Subcutaneous abdominal adipose tissue (tissue), 5 donors: ENCODE data around the gene PGA5.
"Not testable (repeated sequence)": the region's sequence is repeated elsewhere in the genome, so short reads cannot be mapped to it uniquely, and the experiment has no call there.

Experiments
- H3K27ac ChIP-seq: one replicate; pipeline ENCODE4 v1.7.0; 2013; ENCODE audit warnings: low read depth, mild to moderate bottlenecking, inconsistent platforms, low read length, moderate library complexity
- H3K27me3 ChIP-seq, 5 donors: one replicate each; pipeline ENCODE4 v1.7.0; 2013; ENCODE audit warnings: low read length in 5 of 5, inconsistent platforms in 1 of 5; ENCODE audit not compliant: control insufficient read depth in 5 of 5, insufficient read depth in 4 of 5
- H3K36me3 ChIP-seq, 5 donors: one replicate each; pipeline ENCODE4 v1.7.0; 2013; ENCODE audit warnings: low read length in 5 of 5; ENCODE audit not compliant: control insufficient read depth in 5 of 5, insufficient read depth in 5 of 5
- H3K4me1 ChIP-seq, 5 donors: one replicate each; pipeline ENCODE4 v1.7.0; 2013; ENCODE audit warnings: low read length in 5 of 5, mild to moderate bottlenecking in 3 of 5, moderate library complexity in 1 of 5; ENCODE audit not compliant: control insufficient read depth in 5 of 5, insufficient read depth in 5 of 5
- H3K4me3 ChIP-seq, 5 donors: one replicate each; pipeline ENCODE4 v1.7.0; 2013; ENCODE audit warnings: low read length in 5 of 5, low read depth in 1 of 5
- H3K9ac ChIP-seq, 5 donors: one replicate each; pipeline ENCODE4 v1.7.0; 2013; ENCODE audit warnings: low read length in 5 of 5, mild to moderate bottlenecking in 4 of 5, moderate library complexity in 3 of 5
- H3K9me3 ChIP-seq, 5 donors: one replicate each; pipeline ENCODE4 v1.7.0; 2013; ENCODE audit warnings: low read length in 5 of 5; ENCODE audit not compliant: control insufficient read depth in 5 of 5
- donor health status: healthy.
- donor health status: healthy.
- donor health status: healthy.
- donor health status: healthy.
- donor health status: healthy.

The PGA5 gene

DNA sequence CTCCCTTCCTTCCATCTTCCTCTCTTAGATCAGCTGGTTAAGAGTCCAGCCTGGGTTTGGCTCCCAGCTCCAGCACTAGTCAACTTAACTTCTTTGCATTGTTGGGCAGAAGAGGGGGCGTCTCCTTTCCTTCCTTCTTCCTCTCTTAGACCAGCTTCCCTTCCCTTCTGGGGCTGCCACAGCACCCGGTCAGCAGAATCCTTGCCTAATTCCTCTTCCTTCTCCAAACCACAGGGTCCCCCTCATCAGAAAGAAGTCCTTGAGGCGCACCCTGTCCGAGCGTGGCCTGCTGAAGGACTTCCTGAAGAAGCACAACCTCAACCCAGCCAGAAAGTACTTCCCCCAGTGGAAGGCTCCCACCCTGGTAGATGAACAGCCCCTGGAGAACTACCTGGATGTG is 37.1 kb upstream of the PGA5 start:
- not testable (repeated sequence) for H3K4me1 ChIP-seq, H3K4me3 ChIP-seq, H3K9ac ChIP-seq, H3K27ac ChIP-seq, H3K9me3 ChIP-seq, H3K27me3 ChIP-seq, H3K36me3 ChIP-seq

DNA sequence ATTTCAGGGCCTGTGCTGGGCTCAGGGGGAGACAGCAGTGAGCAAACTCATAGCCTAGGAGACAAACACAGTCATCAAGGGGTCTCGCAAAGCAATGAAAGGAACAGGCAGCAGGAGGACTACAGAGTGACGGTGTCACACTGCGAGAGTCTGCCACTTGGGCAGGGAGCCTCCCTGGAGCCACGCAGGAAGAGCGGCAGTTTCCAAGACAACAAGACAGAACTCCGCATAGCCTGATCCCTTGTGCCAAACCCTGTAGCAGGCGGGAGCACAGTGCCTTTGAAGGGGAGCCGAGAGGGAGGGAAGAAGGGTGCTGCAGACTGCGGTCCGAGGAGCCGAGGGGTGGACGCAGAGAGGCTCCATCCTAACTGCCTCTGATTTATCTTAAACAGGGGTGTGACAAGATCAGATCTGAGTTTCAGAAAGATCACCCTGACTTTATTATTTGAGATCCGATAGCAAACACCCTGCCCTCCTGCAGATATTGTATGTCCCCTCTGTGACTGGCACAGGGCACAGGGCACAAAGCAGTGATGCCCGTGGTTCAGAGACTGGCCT is 36.4 kb upstream of the PGA5 start:
- not testable (repeated sequence) for H3K9me3 ChIP-seq, H3K27me3 ChIP-seq, H3K36me3 ChIP-seq, H3K4me3 ChIP-seq, H3K9ac ChIP-seq, H3K4me1 ChIP-seq, H3K27ac ChIP-seq

DNA sequence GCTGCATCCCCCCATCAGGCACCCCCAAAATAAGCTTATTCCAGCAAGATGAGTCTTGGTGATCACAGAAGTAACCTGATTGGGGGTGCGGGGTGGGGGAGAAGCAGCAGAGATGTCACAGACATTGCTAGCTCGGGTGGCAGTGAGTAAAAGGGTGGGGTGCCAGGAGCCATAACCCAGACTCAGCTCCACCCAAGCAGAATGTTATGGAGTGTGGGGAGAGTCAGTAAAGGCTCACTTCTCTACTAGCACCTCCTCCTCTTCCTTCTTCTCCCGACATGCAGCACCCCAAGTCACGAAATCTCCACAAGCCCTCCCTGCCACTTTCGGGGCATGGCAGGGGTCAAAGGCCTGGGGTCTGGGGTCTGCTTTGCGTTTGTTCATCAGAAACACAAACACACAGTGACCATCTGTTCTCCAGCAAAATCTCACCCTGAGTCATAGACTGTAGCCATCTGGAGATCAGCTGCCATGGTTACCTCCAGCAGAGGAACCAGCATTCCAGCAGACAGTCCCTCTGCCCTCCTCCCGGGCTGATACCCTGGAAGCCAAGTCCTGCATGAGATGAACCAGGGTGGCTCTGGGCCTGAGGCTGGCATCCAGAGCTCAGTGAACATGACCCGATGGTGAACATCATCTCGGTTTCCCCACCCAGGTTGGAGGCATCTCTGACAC is 33.2 kb upstream of the PGA5 start:
- H3K9me3 ChIP-seq, H3K4me1 ChIP-seq, H3K27ac ChIP-seq, H3K9ac ChIP-seq, H3K36me3 ChIP-seq, H3K4me3 ChIP-seq, H3K27me3 ChIP-seq: not testable (repeated sequence)

- not testable (repeated sequence) for H3K4me3 ChIP-seq, H3K36me3 ChIP-seq, H3K9me3 ChIP-seq, H3K27ac ChIP-seq, H3K27me3 ChIP-seq, H3K4me1 ChIP-seq, H3K9ac ChIP-seq
Observed at GRCh38 chr11:61210629-61211028, 30.3 kb upstream of the PGA5 start.

- H3K9ac ChIP-seq, H3K4me1 ChIP-seq, H3K36me3 ChIP-seq, H3K9me3 ChIP-seq, H3K27ac ChIP-seq, H3K27me3 ChIP-seq, H3K4me3 ChIP-seq: not testable (repeated sequence)
Observed at GRCh38 chr11:61211327-61211952, 29.5 kb upstream of the PGA5 start.

GRCh38 chr11:61212202-61212601 is 28.8 kb upstream of the PGA5 start:
- not testable (repeated sequence) for H3K9me3 ChIP-seq, H3K36me3 ChIP-seq, H3K27me3 ChIP-seq, H3K4me1 ChIP-seq, H3K4me3 ChIP-seq, H3K27ac ChIP-seq, H3K9ac ChIP-seq

GRCh38 chr11:61213711-61214324 is 27.2 kb upstream of the PGA5 start:
- not testable (repeated sequence) for H3K36me3 ChIP-seq, H3K27ac ChIP-seq, H3K4me1 ChIP-seq, H3K9ac ChIP-seq, H3K27me3 ChIP-seq, H3K9me3 ChIP-seq, H3K4me3 ChIP-seq

- H3K27ac ChIP-seq, H3K9ac ChIP-seq, H3K27me3 ChIP-seq, H3K4me1 ChIP-seq, H3K9me3 ChIP-seq, H3K4me3 ChIP-seq, H3K36me3 ChIP-seq: not testable (repeated sequence)
Observed at GRCh38 chr11:61218306-61218705, 22.7 kb upstream of the PGA5 start.

- not testable (repeated sequence) for H3K4me1 ChIP-seq, H3K4me3 ChIP-seq, H3K36me3 ChIP-seq, H3K27ac ChIP-seq, H3K9me3 ChIP-seq, H3K9ac ChIP-seq, H3K27me3 ChIP-seq
Observed at GRCh38 chr11:61219016-61219415, 22.0 kb upstream of the PGA5 start.

- H3K9me3 ChIP-seq, H3K27me3 ChIP-seq, H3K4me1 ChIP-seq, H3K9ac ChIP-seq, H3K36me3 ChIP-seq, H3K27ac ChIP-seq, H3K4me3 ChIP-seq: not testable (repeated sequence)
Observed at GRCh38 chr11:61222047-61222446, 18.9 kb upstream of the PGA5 start, which contains the start of gene PGA4. Gene PGA4, plus strand, starts transcription at chr11:61222347. Its CDS starts 54 bp downstream, at chr11:61222401.
